CD4-positive, alpha-beta memory T cell (primary cell): ENCODE measurements around the gene ARHGAP9. TPM values are rescaled to one million over a fixed set of nuclear protein-coding genes. Genes with fewer than 3 reads are reported as not detected.

Experiments used
- CTCF ChIA-PET: fragments of 350-600 bp; sonication (Branson Sonifier 250); formaldehyde crosslinking; loops from one replicate; lab custom pipeline; 2021; ENCODE audit warnings: inconsistent platforms; ENCODE audit not compliant: partially characterized antibody; lab: Charles Lee
- POLR2A ChIA-PET: fragments of 350-600 bp; sonication (Branson Sonifier 250); formaldehyde crosslinking; loops from one replicate; lab custom pipeline; 2021; ENCODE audit not compliant: partially characterized antibody; lab: Charles Lee
- DNase-seq, 5 donors: peaks; one replicate each; pipeline versions ENCODE4 v3.0.0 to v3.0.0-alpha.2; 2020 to 2022; ENCODE audit warnings: mixed read lengths in 1 of 5
- H3K27ac ChIP-seq: one replicate; pipeline ENCODE4 v1.7.0; 2013; ENCODE audit warnings: low read depth, low read length
- H3K27me3 ChIP-seq: 2 replicates; pipeline ENCODE4 v1.7.0; 2013; ENCODE audit warnings: mild to moderate bottlenecking, low read length, moderate library complexity; ENCODE audit not compliant: insufficient read depth
- H3K36me3 ChIP-seq: 2 replicates; pipeline ENCODE4 v1.7.0; 2013; ENCODE audit warnings: mild to moderate bottlenecking, low read length, moderate library complexity; ENCODE audit not compliant: insufficient read depth
- H3K4me1 ChIP-seq: 2 replicates; pipeline ENCODE4 v1.7.0; 2013; ENCODE audit warnings: mild to moderate bottlenecking, low read length, moderate library complexity; ENCODE audit not compliant: insufficient read depth
- H3K4me3 ChIP-seq, 2 donors: one replicate each; pipeline ENCODE4 v1.7.0; 2013; ENCODE audit warnings: low read length in 2 of 2, mild to moderate bottlenecking in 1 of 2
- H3K9me3 ChIP-seq, 2 donors: one replicate each; pipeline ENCODE4 v1.7.0; 2013; ENCODE audit warnings: low read length in 2 of 2, control low read depth in 1 of 2; ENCODE audit not compliant: control insufficient read depth in 1 of 2
- H3K27ac Mint-ChIP-seq, 7 donors: one replicate each; pipeline ENCODE4 v1.8.0; 2020 to 2021; ENCODE audit warnings: mixed read lengths in 7 of 7, mild to moderate bottlenecking in 6 of 7, inconsistent platforms in 3 of 7, moderate library complexity in 3 of 7
- H3K27me3 Mint-ChIP-seq, 2 donors: one replicate each; pipeline ENCODE4 v1.8.0; 2020 to 2021; ENCODE audit warnings: mixed read lengths in 2 of 2
- H3K36me3 Mint-ChIP-seq, 2 donors: one replicate each; pipeline ENCODE4 v1.8.0; 2020 to 2021; ENCODE audit warnings: mixed read lengths in 2 of 2, inconsistent platforms in 1 of 2, mild to moderate bottlenecking in 1 of 2
- H3K4me1 Mint-ChIP-seq, 4 donors: one replicate each; pipeline ENCODE4 v1.8.0; 2020 to 2021; ENCODE audit warnings: mixed read lengths in 4 of 4, mild to moderate bottlenecking in 1 of 4
- H3K4me3 Mint-ChIP-seq, 8 donors: one replicate each; pipeline ENCODE4 v1.8.0; 2020 to 2021; ENCODE audit warnings: mixed read lengths in 8 of 8, mild to moderate bottlenecking in 7 of 8, moderate library complexity in 6 of 8, inconsistent platforms in 3 of 8
- H3K9me3 Mint-ChIP-seq, 8 donors: one replicate each; pipeline ENCODE4 v1.8.0; 2020 to 2021; ENCODE audit warnings: mixed read lengths in 8 of 8, mild to moderate bottlenecking in 5 of 8, inconsistent platforms in 3 of 8, moderate library complexity in 1 of 8
- intact Hi-C: fragments of 100-400 bp; cut with micrococcal nuclease; formaldehyde crosslinking; loops from one replicate; pipeline ENCODE4 v1.15.1; 2023
- polyA plus RNA-seq, 2 donors: library from polyadenylated mRNA; unstranded; fragments of 300-500 nt; fragmentation: Illumina TruSeq; gene quantifications; one replicate each; pipeline ENCODE4 v1.2.3, GENCODE V29; 2021
- total RNA-seq, 2 experiments: library from RNA; stranded (reverse); gene quantifications; one replicate each; pipeline ENCODE4 v1.2.3, GENCODE V29; 2021

The ARHGAP9 gene
- total and polyA plus RNA-seq, 4 experiments from 2014 or later = 206 to 278 (median 241) TPM

GRCh38 chr12:57460841-57461275 lies 18.8 kb downstream of the ARHGAP9 start:
- Mint-ChIP-seq H3K27ac (peak overlapping the region in 2 of 7 donors; percentile 60 to 80), H3K4me1 (peaks cover 25 to 69% (median 37%) of the 10 kb centered on the region in 4 donors), H3K27me3 (peaks cover 7 to 20% of the 10 kb centered on the region in 2 donors), H3K9me3 (no peaks in the 10 kb centered on the region), H3K36me3 (peaks cover 0 to 5% of the 10 kb centered on the region in 2 donors), H3K4me3 (peak overlapping the region; percentile 58 to 94 (median 86))
- ChIA-PET POLR2A (interaction anchor here (1.0 to 9.6 kb wide), 4 partner anchors 9 to 160 kb away, joined by 3 to 225 read pairs (median 5); partner anchors contain the start of gene ARHGAP9), CTCF (interaction anchor here (0.8 to 9.6 kb wide), 6 partner anchors 9 to 196 kb away, joined by 3 to 204 read pairs (median 4); partner anchors contain the start of genes ARHGAP9 and DCTN2)
- intact Hi-C loops = loop anchor here (5.0 kb wide), 2 partner anchors 154 to 281 kb away; no protein-coding TSS in a partner anchor
- H3K9me3 ChIP-seq = no peaks in the 10 kb centered on the region
- peak overlapping the region in 1 of 2 donors; percentile 59 for H3K4me3 ChIP-seq
- peaks cover 12% of the 10 kb centered on the region for H3K27me3 ChIP-seq
- H3K27ac ChIP-seq = no peak overlapping the region
- no peak for DNase-seq
- peaks cover 40% of the 10 kb centered on the region for H3K4me1 ChIP-seq
- H3K36me3 ChIP-seq = no peaks in the 10 kb centered on the region

DNA sequence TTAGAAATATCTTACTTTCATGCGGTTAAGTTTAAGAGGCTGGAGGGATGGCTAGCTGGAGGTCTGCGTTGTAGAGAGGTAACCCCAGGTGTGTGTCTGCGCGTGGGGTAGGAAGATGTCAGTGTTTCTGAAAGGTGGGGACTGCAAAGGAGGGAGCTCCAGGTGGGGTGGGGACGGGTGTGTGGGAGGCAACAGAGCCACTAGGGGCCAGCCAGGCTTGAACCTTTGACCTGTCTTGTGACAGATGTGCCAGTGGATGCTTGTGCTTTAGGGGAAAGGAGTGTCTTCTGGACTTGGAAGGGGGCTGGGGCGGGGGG lies 19.2 kb downstream of the ARHGAP9 start:
- Mint-ChIP-seq H3K27ac (peak overlapping the region; percentile 1 to 81 (median 34)), H3K9me3 (no peaks in the 10 kb centered on the region), H3K4me3 (peak overlapping the region; percentile 59 to 89 (median 84)), H3K4me1 (peaks cover 26 to 66% (median 39%) of the 10 kb centered on the region in 4 donors), H3K36me3 (peaks cover 0 to 5% of the 10 kb centered on the region in 2 donors), H3K27me3 (peaks cover 7 to 20% of the 10 kb centered on the region in 2 donors)
- Histone ChIP-seq H3K4me3 (no peak overlapping the region), H3K36me3 (no peaks in the 10 kb centered on the region), H3K27ac (no peak overlapping the region), H3K9me3 (no peaks in the 10 kb centered on the region), H3K4me1 (peaks cover 40% of the 10 kb centered on the region), H3K27me3 (peaks cover 12% of the 10 kb centered on the region)
- intact Hi-C loops = loop anchor here (5.0 kb wide), 2 partner anchors 153 to 282 kb away; no protein-coding TSS in a partner anchor
- peak in 3 of 5 donors; percentile 17 to 29 (median 20) for DNase-seq
- ChIA-PET CTCF (interaction anchor here (1.1 to 9.6 kb wide), 6 partner anchors 10 to 196 kb away, joined by 3 to 204 read pairs (median 12); partner anchors contain the start of genes ARHGAP9 and DCTN2), POLR2A (interaction anchor here (0.5 to 9.6 kb wide), 7 partner anchors 9 to 160 kb away, joined by 3 to 225 read pairs (median 6); partner anchors contain the start of genes ARHGAP9, DDIT3 and MARS1)

DNA sequence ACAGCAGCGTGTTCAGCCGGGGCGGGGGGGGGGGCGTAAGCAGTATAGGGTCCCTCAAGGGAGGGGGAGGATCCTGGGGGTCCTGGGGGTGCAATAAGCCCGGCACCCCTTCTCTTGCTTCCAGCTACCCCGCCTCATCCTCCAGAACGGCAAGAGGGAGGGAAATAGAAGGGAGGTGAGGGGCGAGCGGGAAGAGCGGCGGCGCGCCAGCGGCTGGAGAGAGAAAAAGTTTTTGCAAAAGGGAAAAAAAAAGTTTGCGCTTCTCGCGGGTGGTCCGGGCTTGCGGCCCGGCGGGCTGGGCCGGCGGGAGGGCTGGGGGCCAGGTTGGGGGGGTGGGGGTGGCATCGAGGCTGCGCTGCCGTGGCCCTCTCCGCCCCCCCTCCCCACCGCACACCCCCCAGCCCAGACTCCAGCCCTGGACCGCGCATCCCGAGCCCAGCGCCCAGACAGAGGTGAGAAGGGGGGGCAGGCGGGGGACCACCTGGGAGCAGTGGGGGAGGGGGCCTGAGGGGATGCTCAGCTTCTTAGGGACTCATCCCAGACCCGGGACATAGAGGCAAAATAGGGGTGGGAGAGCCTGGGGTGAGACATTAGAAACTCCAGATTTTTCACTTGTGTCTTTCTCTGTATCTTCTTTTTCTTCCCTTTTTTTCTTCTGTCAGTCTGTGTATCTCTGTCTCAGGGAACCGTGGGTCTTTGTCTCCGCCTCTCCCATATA lies 19.8 kb downstream of the ARHGAP9 start, which contains the start of gene GLI1:
Gene GLI1, plus strand, starts transcription at position 36 of the 718 bp plus-strand sequence. CDS start 3,907 bp downstream, outside the sequence.
- POLR2A ChIA-PET = interaction anchor here (0.5 to 9.6 kb wide), 18 partner anchors 10 to 372 kb away, joined by 3 to 225 read pairs (median 4); partner anchors contain the start of genes ARHGAP9, B4GALNT1, DCTN2 and DDIT3
- CTCF ChIA-PET = interaction anchor here (1.0 to 9.6 kb wide), 25 partner anchors 12 to 349 kb away, joined by 3 to 204 read pairs (median 8); partner anchors contain the start of genes ARHGAP9, DCTN2, DDIT3 and STAT6
- DNase-seq = peak in 1 of 5 donors; percentile 35

DNA sequence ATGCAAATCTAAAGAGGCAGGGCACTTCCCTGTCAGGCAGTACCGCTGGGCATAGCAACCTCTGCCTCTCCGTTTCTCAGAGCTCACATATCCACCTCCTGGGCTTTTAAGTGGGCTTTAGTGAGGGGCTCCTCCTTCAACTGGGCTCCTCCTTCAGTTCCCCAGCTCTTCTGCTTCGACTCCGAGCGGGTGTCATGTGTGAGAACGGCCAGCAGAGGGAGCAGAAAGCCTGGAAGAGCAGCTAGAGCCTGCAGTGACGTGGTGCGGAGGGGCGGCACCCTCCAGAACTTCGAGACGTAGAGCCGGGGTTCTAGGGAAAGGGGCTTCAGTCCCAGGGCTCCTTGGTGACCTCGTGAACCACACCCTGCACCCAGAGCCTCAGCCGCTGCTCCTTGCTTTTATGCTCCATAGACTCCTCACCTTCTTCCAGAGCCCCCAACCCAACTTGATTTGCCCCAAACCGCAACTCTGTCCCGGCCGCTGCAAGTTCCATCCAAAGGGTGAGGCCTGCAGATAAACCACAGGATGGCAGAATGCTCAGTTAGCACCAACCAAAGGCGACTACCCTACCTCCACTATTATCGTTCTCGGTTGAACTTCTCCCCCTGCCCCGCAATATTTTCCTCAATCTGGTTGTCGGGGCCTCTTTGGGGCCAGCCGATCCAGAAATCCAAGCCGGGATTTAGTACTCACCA lies 20.5 kb downstream of the ARHGAP9 start:
- peaks cover 0 to 5% of the 10 kb centered on the region in 2 donors for H3K36me3 Mint-ChIP-seq
- H3K4me3 Mint-ChIP-seq = peak overlapping the region; percentile 94 to 99 (median 97)
- H3K27ac Mint-ChIP-seq = peak overlapping the region; percentile 90 to 99 (median 98)
- Histone ChIP-seq H3K36me3 (no peaks in the 10 kb centered on the region), H3K4me3 (peak overlapping the region; percentile 75 to 88), H3K27me3 (peaks cover 12% of the 10 kb centered on the region), H3K4me1 (peaks cover 40% of the 10 kb centered on the region), H3K9me3 (no peaks in the 10 kb centered on the region), H3K27ac (peak overlapping the region; percentile 41)
- peaks cover 7 to 20% of the 10 kb centered on the region in 2 donors for H3K27me3 Mint-ChIP-seq
- H3K9me3 Mint-ChIP-seq = no peaks in the 10 kb centered on the region
- H3K4me1 Mint-ChIP-seq = peaks cover 25 to 57% (median 40%) of the 10 kb centered on the region in 4 donors
- ChIA-PET POLR2A (interaction anchor here (0.5 to 9.6 kb wide), 22 partner anchors 11 to 371 kb away, joined by 3 to 225 read pairs (median 4); partner anchors contain the start of genes ARHGAP9, B4GALNT1, DCTN2 and DDIT3), CTCF (interaction anchor here (0.6 to 9.6 kb wide), 51 partner anchors 11 to 348 kb away, joined by 3 to 204 read pairs (median 5); partner anchors contain the start of genes ARHGAP9, B4GALNT1, DCTN2 and DDIT3)
- DNase-seq = peak; percentile 91 to 94 (median 92)
- intact Hi-C loops = loop anchor here (1.0 to 10.0 kb wide), 5 partner anchors 28 to 236 kb away; partner anchors contain the start of genes B4GALNT1, DDIT3, OS9 and R3HDM2

More for the DNA sequence above, 19.8 kb downstream of the ARHGAP9 start, which contains the start of gene GLI1:
- H3K36me3 Mint-ChIP-seq = peaks cover 0 to 5% of the 10 kb centered on the region in 2 donors
- intact Hi-C loops = loop anchor here (1.0 to 10.0 kb wide), 7 partner anchors 29 to 282 kb away; partner anchors contain the start of genes B4GALNT1, DDIT3, OS9 and R3HDM2
- peaks cover 7 to 20% of the 10 kb centered on the region in 2 donors for H3K27me3 Mint-ChIP-seq
- Histone ChIP-seq H3K36me3 (no peaks in the 10 kb centered on the region), H3K27me3 (peaks cover 12% of the 10 kb centered on the region), H3K4me3 (peak within 1 kb of the TSS; percentile 75 to 88), H3K4me1 (peaks cover 40% of the 10 kb centered on the region), H3K27ac (peak within 1 kb of the TSS; percentile 41), H3K9me3 (no peaks in the 10 kb centered on the region)
- H3K4me1 Mint-ChIP-seq = peaks cover 26 to 61% (median 40%) of the 10 kb centered on the region in 4 donors
- peak within 1 kb of the TSS; percentile 90 to 99 (median 98) for H3K27ac Mint-ChIP-seq
- H3K4me3 Mint-ChIP-seq = peak within 1 kb of the TSS; percentile 94 to 99 (median 97)
- no peaks in the 10 kb centered on the region for H3K9me3 Mint-ChIP-seq

DNA sequence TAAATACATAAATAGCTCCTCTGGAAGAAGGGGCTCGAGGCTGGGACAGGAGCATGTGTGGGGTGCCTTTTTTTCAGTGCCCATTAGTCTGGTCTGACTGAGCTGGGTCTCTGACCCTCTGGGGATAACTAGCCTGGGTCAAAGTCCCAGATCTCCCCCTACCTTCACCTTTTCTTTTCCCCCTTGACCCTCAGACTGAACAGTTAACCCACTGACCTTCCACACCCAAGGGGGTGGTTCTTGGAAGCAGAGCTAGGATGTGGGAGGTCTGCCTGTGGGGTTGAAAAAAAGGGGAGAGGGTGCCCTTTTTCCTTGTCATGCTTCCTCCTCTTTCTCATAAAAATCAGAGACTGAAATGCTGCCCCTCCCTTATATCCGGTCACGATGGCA lies 21.0 kb downstream of the ARHGAP9 start:
- POLR2A ChIA-PET = interaction anchor here (0.8 to 9.6 kb wide), 20 partner anchors 11 to 347 kb away, joined by 3 to 225 read pairs (median 4); partner anchors contain the start of genes ARHGAP9, B4GALNT1, DCTN2 and DDIT3
- Mint-ChIP-seq H3K4me1 (peaks cover 25 to 53% (median 40%) of the 10 kb centered on the region in 4 donors), H3K27ac (peak overlapping the region; percentile 90 to 99 (median 98)), H3K4me3 (peak overlapping the region; percentile 94 to 99 (median 97)), H3K36me3 (peaks cover 0 to 5% of the 10 kb centered on the region in 2 donors), H3K27me3 (peaks cover 7 to 20% of the 10 kb centered on the region in 2 donors), H3K9me3 (no peaks in the 10 kb centered on the region)
- Histone ChIP-seq H3K27me3 (peaks cover 12% of the 10 kb centered on the region), H3K4me1 (peaks cover 40% of the 10 kb centered on the region), H3K4me3 (peak overlapping the region; percentile 75 to 88), H3K27ac (peak overlapping the region; percentile 41), H3K36me3 (no peaks in the 10 kb centered on the region), H3K9me3 (no peaks in the 10 kb centered on the region)
- intact Hi-C loops = loop anchor here (1.0 to 10.0 kb wide), 5 partner anchors 27 to 236 kb away; partner anchors contain the start of genes B4GALNT1, DDIT3, OS9 and R3HDM2
- DNase-seq = no peak
- CTCF ChIA-PET = interaction anchor here (0.6 to 9.6 kb wide), 53 partner anchors 8 to 347 kb away, joined by 3 to 204 read pairs (median 5); partner anchors contain the start of genes ARHGAP9, B4GALNT1, DCTN2 and DDIT3
